Right atrium auricular region (tissue), 2 donors: ENCODE measurements around the gene RGL1. TPM values are rescaled to one million over a fixed set of nuclear protein-coding genes. Genes with fewer than 3 reads are reported as not detected.

ENCODE experiments used
- DNase-seq: peaks from one replicate; pipeline ENCODE4 v3.0.0-alpha.2; 2019; ENCODE audit warnings: low spot score
- H3K27ac ChIP-seq, 2 donors: fragments of 200-600 bp; sonication (generic); 1 replicate in 1 of 2; 2 replicates in 1 of 2; pipeline ENCODE4 v1.5.1; 2016 to 2019
- H3K27me3 ChIP-seq, 2 donors: fragments of 200-600 bp; sonication (generic); one replicate each; pipeline versions ENCODE4 v1.5.1 to v1.6.0; 2017 to 2019
- H3K36me3 ChIP-seq: fragments of 200-600 bp; sonication (generic); one replicate; pipeline ENCODE4 v1.5.1; 2016
- H3K4me1 ChIP-seq, 2 donors: fragments of 200-600 bp; sonication (generic); one replicate each; pipeline versions ENCODE4 v1.5.1 to v1.6.0; 2017 to 2019
- H3K4me3 ChIP-seq, 2 donors: fragments of 200-600 bp; sonication (generic); 1 replicate in 1 of 2; 2 replicates in 1 of 2; pipeline ENCODE4 v1.5.1; 2017 to 2019; ENCODE audit warnings: mild to moderate bottlenecking in 1 of 2, moderate library complexity in 1 of 2
- H3K9me3 ChIP-seq, 2 donors: fragments of 200-600 bp; sonication (generic); one replicate each; pipeline ENCODE4 v1.5.1; 2019
- total RNA-seq, 2 donors: library from RNA; depleted of rRNA; stranded (reverse); fragments of >200 nt; gene quantifications; one replicate each; pipeline ENCODE4 v1.1.0, GENCODE V29; 2016
- TF ChIP-seq, protein P1 (sequence below), 2 donors: fragments of 200-600 bp; sonication (generic); IDR thresholded peaks; one replicate each; pipeline ENCODE4 v1.5.1; 2019; ENCODE audit warnings: antibody characterized with exemption in 2 of 2

Gene RGL1
- 10 to 100 TPM; 14.9 to 22.7 TPM for total RNA-seq

DNA sequence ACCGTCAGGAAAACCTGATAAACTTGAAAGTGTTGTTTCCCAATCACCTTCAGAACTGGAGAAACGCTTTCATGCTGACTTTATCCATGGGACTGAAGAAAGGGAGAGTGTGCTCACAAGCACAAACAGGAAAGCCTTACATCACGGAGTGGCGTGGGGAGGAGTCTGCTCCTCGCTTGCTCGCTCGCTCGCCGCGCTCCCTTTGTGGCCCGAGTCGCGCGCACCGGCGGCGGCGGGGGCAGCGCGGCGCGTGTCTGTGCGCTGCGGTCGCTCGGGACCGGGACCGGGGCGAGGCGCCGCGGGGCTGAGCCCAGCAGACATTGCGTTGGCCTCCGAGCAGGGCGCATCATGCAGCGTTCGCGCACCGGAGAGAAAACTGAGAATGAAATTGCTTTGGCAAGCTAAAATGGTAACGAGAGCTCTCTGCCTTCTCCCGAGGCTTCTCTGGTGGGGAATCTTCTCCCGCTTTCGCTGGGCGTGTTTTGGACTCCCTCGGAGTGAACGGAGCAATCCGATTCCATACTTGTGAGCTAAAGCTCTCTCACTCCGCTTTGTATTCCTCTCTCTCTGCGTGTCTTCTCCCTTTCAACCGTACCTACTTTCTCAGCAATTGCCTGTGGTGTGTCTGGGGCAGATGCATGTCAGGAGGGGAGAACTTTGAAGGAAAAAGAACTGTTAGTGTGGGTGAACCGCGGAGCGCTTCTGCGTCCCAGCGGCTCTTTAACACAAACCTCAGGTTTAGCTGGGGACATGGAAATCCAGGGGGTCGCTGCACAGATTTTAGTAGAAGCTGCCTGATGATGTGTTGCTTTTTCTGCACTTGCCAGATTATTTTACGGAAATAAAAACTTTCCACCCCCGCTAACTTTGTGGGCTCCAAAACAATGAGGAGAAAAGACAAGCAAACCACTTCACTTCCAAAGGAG, at the start of gene RGL1:
Gene RGL1 (plus strand): TSS at position 205 of the 926 bp plus-strand sequence. CDS start 178 bp downstream, at position 383.
- Histone ChIP-seq H3K36me3 (no peaks in the 10 kb centered on the region), H3K4me1 (peaks cover 0 to 20% of the 10 kb centered on the region in 2 donors), H3K9me3 (peaks cover 0 to 10% of the 10 kb centered on the region in 2 donors), H3K27ac (peak within 1 kb of the TSS; percentile 78 to 81), H3K4me3 (peak within 1 kb of the TSS; percentile 59 to 68), H3K27me3 (no peaks in the 10 kb centered on the region)
- TF ChIP-seq, protein P1, sequence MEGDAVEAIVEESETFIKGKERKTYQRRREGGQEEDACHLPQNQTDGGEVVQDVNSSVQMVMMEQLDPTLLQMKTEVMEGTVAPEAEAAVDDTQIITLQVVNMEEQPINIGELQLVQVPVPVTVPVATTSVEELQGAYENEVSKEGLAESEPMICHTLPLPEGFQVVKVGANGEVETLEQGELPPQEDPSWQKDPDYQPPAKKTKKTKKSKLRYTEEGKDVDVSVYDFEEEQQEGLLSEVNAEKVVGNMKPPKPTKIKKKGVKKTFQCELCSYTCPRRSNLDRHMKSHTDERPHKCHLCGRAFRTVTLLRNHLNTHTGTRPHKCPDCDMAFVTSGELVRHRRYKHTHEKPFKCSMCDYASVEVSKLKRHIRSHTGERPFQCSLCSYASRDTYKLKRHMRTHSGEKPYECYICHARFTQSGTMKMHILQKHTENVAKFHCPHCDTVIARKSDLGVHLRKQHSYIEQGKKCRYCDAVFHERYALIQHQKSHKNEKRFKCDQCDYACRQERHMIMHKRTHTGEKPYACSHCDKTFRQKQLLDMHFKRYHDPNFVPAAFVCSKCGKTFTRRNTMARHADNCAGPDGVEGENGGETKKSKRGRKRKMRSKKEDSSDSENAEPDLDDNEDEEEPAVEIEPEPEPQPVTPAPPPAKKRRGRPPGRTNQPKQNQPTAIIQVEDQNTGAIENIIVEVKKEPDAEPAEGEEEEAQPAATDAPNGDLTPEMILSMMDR (IDR thresholded peaks at IDR 0.05): no peak
- peak; percentile 85 for DNase-seq

DNA sequence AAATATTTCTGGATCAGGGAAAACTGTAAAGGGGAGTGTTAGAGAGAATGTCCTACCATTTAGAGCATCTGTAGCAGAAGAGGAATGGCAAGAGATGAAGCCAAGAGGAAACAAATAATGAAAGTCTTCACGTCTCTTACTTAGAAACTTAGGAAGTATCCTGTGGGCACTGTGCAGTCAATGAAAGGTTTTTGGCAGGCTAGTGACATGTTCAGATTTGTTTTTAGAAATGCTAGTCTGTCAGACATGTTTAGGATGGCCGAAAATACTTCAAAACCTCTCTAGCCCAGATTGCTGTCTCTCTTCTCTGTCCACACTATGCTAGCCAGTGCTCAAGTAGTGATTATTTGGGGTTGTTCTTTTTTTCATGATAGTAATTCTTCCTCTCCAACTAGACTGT, 48.6 kb upstream of the RGL1 start:
- Histone ChIP-seq H3K4me3 (no peak overlapping the region), H3K27me3 (no peaks in the 10 kb centered on the region), H3K9me3 (peaks cover 0 to 2% of the 10 kb centered on the region in 2 donors), H3K4me1 (no peaks in the 10 kb centered on the region), H3K36me3 (no peaks in the 10 kb centered on the region), H3K27ac (peak overlapping the region in 1 of 2 donors; percentile 21)
- TF ChIP-seq, protein P1 (IDR thresholded peaks at IDR 0.05): no peak
- DNase-seq: no peak

DNA sequence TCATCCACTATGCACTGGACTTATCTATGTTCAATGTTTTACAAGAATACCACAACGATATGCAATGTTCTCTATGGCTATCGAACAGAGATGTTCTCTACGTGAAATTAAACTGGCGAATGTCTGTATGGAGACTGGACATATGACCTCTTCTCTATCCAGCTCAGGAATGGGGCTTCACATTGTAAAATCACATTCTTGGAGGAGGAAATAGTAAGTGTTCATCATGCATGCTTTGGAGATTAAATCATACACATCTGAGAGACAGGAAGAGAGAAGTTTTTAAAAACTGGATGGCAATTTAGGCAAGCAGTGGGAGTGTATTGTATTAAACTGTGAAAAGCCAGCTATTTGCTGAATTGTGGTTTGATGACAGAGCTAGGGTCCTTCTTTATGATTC, 47.9 kb upstream of the RGL1 start:
- no peak for DNase-seq
- no peak overlapping the region for H3K4me3 ChIP-seq
- peaks cover 0 to 4% of the 10 kb centered on the region in 2 donors for H3K9me3 ChIP-seq
- no peaks in the 10 kb centered on the region for H3K27me3 ChIP-seq
- H3K36me3 ChIP-seq: no peaks in the 10 kb centered on the region
- H3K4me1 ChIP-seq: no peaks in the 10 kb centered on the region
- no peak overlapping the region for H3K27ac ChIP-seq
- TF ChIP-seq, protein P1 (IDR thresholded peaks at IDR 0.05): no peak

DNA sequence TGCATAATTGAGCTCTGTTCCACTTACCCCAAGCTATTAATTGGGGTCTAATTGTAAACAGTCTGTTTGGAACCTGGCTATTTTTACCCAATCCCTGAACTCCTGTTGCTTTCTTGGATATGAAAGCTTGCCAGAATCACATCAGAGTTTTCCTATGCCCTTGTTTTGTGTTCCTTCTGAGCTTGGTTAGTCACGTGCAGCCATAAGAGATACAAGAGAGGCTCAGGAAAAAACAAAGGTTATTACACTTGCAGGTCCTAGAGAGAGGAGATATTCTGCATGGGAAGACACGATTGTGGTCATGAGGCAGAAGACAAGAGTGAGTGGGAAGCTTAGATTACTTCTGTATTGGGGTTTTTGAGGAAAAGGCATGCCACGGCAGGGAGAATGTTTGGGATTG, 46.0 kb upstream of the RGL1 start:
- no peak for DNase-seq
- H3K4me1 ChIP-seq: no peaks in the 10 kb centered on the region
- TF ChIP-seq, protein P1 (IDR thresholded peaks at IDR 0.05): no peak
- peaks cover 0 to 4% of the 10 kb centered on the region in 2 donors for H3K9me3 ChIP-seq
- no peaks in the 10 kb centered on the region for H3K36me3 ChIP-seq
- H3K27me3 ChIP-seq: no peaks in the 10 kb centered on the region
- H3K27ac ChIP-seq: no peak overlapping the region
- H3K4me3 ChIP-seq: no peak overlapping the region

DNA sequence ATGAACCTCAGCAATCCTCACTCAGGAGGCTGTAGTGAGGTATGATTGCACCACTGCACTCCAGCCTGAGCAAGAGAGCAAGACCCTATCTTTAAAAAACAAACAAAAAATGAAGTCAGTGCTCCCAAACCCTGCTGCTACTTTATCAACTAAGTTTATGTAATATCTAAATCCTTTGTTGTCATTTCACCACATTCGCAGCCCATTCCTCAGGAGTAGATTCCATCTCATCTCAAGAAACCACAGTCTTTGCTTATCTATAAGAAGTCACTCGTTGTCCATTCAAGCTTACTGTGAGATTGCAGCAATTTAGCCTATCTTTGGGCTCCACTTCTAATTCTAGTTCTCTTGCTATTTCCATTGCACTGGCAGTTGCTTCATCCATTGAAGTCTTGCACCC, 44.3 kb upstream of the RGL1 start:
- no peak overlapping the region for H3K4me3 ChIP-seq
- DNase-seq: no peak
- H3K27me3 ChIP-seq: no peaks in the 10 kb centered on the region
- peaks cover 0 to 4% of the 10 kb centered on the region in 2 donors for H3K9me3 ChIP-seq
- no peak overlapping the region for H3K27ac ChIP-seq
- no peaks in the 10 kb centered on the region for H3K4me1 ChIP-seq
- no peaks in the 10 kb centered on the region for H3K36me3 ChIP-seq
- TF ChIP-seq, protein P1 (IDR thresholded peaks at IDR 0.05): no peak
